H9 (cell line): ENCODE results near the gene FKBP10. TPM values are rescaled to one million over a fixed set of nuclear protein-coding genes. Genes with fewer than 3 reads are reported as not detected.

Source experiments
- DNase-seq: peaks from one replicate; pipeline ENCODE4 v3.0.0-alpha.2; 2017
- H2AFZ ChIP-seq: one replicate; pipeline ENCODE4 v1.6.1; 2013; ENCODE audit warnings: mild to moderate bottlenecking, low read length, control low read depth, moderate library complexity
- H2AK5ac ChIP-seq: 2 replicates; pipeline ENCODE4 v1.6.1; 2013; ENCODE audit warnings: low read length, control low read depth, mixed read lengths; ENCODE audit not compliant: insufficient read length
- H2BK120ac ChIP-seq: one replicate; pipeline ENCODE4 v1.6.1; 2013; ENCODE audit warnings: low read depth, mild to moderate bottlenecking, low read length, control low read depth, inconsistent platforms; ENCODE audit not compliant: poor library complexity, severe bottlenecking
- H2BK12ac ChIP-seq: 2 replicates; pipeline ENCODE4 v1.6.1; 2013; ENCODE audit warnings: low read length, control low read depth, mixed read lengths, low read depth; ENCODE audit not compliant: insufficient read length
- H2BK15ac ChIP-seq: 2 replicates; pipeline ENCODE4 v1.6.1; 2013; ENCODE audit warnings: low read depth, low read length, control low read depth
- H2BK20ac ChIP-seq: one replicate; pipeline ENCODE4 v1.6.1; 2013; ENCODE audit warnings: low read depth, mild to moderate bottlenecking, low read length, control low read depth, inconsistent platforms; ENCODE audit not compliant: poor library complexity, severe bottlenecking
- H2BK5ac ChIP-seq: 2 replicates; pipeline ENCODE4 v1.6.1; 2013; ENCODE audit warnings: low read length, control low read depth, mixed read lengths; ENCODE audit not compliant: insufficient read length
- H3K14ac ChIP-seq: 2 replicates; pipeline ENCODE4 v1.6.1; 2013; ENCODE audit warnings: low read length, control low read depth; ENCODE audit not compliant: insufficient read depth
- H3K18ac ChIP-seq: 2 replicates; pipeline ENCODE4 v1.6.1; 2013; ENCODE audit warnings: low read depth, mild to moderate bottlenecking, mixed read lengths, low read length, control low read depth; ENCODE audit not compliant: insufficient read length
- H3K23ac ChIP-seq: 2 replicates; pipeline ENCODE4 v1.6.1; 2013; ENCODE audit warnings: low read length, control low read depth, mixed read lengths, low read depth; ENCODE audit not compliant: insufficient read length
- H3K23me2 ChIP-seq: 2 replicates; pipeline ENCODE4 v1.6.1; 2013; ENCODE audit warnings: low read depth, mild to moderate bottlenecking, mixed read lengths, low read length, control low read depth; ENCODE audit not compliant: insufficient read length, poor library complexity, severe bottlenecking
- H3K27ac ChIP-seq: 2 replicates; pipeline ENCODE4 v1.5.1; 2013; ENCODE audit warnings: low read length, control low read depth, mixed read lengths, low read depth; ENCODE audit not compliant: insufficient read length
- H3K27me3 ChIP-seq: 2 replicates; pipeline ENCODE4 v1.6.1; 2013; ENCODE audit warnings: low read length, control low read depth, inconsistent platforms; ENCODE audit not compliant: insufficient read depth
- H3K4ac ChIP-seq: 2 replicates; pipeline ENCODE4 v1.6.1; 2013; ENCODE audit warnings: low read depth, mild to moderate bottlenecking, control low read depth, inconsistent platforms, low read length, moderate library complexity
- H3K4me1 ChIP-seq: 2 replicates; pipeline ENCODE4 v1.6.1; 2013; ENCODE audit warnings: low read length, control low read depth, inconsistent platforms; ENCODE audit not compliant: insufficient read depth
- H3K4me2 ChIP-seq: 2 replicates; pipeline ENCODE4 v1.6.1; 2013; ENCODE audit warnings: low read length, control low read depth, mixed read lengths; ENCODE audit not compliant: insufficient read length, insufficient read depth
- H3K56ac ChIP-seq: 2 replicates; pipeline ENCODE4 v1.6.1; 2013; ENCODE audit warnings: low read depth, mild to moderate bottlenecking, mixed read lengths, low read length, control low read depth; ENCODE audit not compliant: insufficient read length
- H3K79me1 ChIP-seq: 2 replicates; pipeline ENCODE4 v1.6.1; 2013; ENCODE audit warnings: low read depth, mild to moderate bottlenecking, moderate library complexity, low read length, control low read depth, inconsistent platforms; ENCODE audit not compliant: insufficient read depth, poor library complexity, severe bottlenecking
- H3K79me2 ChIP-seq: 2 replicates; pipeline ENCODE4 v1.6.1; 2013; ENCODE audit warnings: low read length, control low read depth, inconsistent platforms; ENCODE audit not compliant: insufficient read depth
- H3K9ac ChIP-seq: 2 replicates; pipeline ENCODE4 v1.6.1; 2013; ENCODE audit warnings: low read length, control low read depth, mixed read lengths; ENCODE audit not compliant: insufficient read length; ENCODE audit errors: extremely low read depth
- H3K9me3 ChIP-seq: one replicate; pipeline ENCODE4 v1.6.1; 2013; ENCODE audit warnings: low read depth, low read length, inconsistent platforms; ENCODE audit not compliant: control insufficient read depth
- H3T11ph ChIP-seq: one replicate; pipeline ENCODE4 v1.6.1; 2013; ENCODE audit warnings: mild to moderate bottlenecking, low read length, control low read depth, inconsistent platforms
- H4K20me1 ChIP-seq: one replicate; pipeline ENCODE4 v1.6.1; 2013; ENCODE audit not compliant: control insufficient read depth, insufficient read length, insufficient read depth
- H4K5ac ChIP-seq: 2 replicates; pipeline ENCODE4 v1.6.1; 2013; ENCODE audit warnings: low read depth, mild to moderate bottlenecking, mixed read lengths, low read length, control low read depth; ENCODE audit not compliant: insufficient read length
- H4K8ac ChIP-seq: replicated peaks from 2 replicates; pipeline ENCODE4 v1.6.1; 2013; ENCODE audit warnings: low read length, control low read depth, mixed read lengths, low read depth; ENCODE audit not compliant: insufficient read length
- H4K91ac ChIP-seq: 2 replicates; pipeline ENCODE4 v1.6.1; 2013; ENCODE audit warnings: low read depth, mild to moderate bottlenecking, moderate library complexity, mixed read lengths, low read length, control low read depth; ENCODE audit not compliant: insufficient read length
- H3K27ac Mint-ChIP-seq, 3 experiments: 2 replicates in 2 of 3; 3 replicates in 1 of 3; pipeline ENCODE4 v1.8.0; 2020 to 2021; ENCODE audit warnings: mixed read lengths in 3 of 3, mild to moderate bottlenecking in 1 of 3, moderate library complexity in 1 of 3
- H3K27me3 Mint-ChIP-seq: 2 replicates; pipeline ENCODE4 v1.8.0; 2021; ENCODE audit warnings: low read depth, mild to moderate bottlenecking, moderate library complexity, mixed read lengths
- H3K36me3 Mint-ChIP-seq, 3 experiments: 2 replicates in 2 of 3; 3 replicates in 1 of 3; pipeline ENCODE4 v1.8.0; 2020 to 2021; ENCODE audit warnings: low read depth in 3 of 3, mixed read lengths in 3 of 3; ENCODE audit not compliant: insufficient read depth in 1 of 3
- H3K4me1 Mint-ChIP-seq, 2 experiments: 2 replicates each; pipeline ENCODE4 v1.8.0; 2020; ENCODE audit warnings: mixed read lengths in 2 of 2
- H3K4me3 Mint-ChIP-seq, 2 experiments: 2 replicates in 1 of 2; 3 replicates in 1 of 2; pipeline ENCODE4 v1.8.0; 2020 to 2021; ENCODE audit warnings: mild to moderate bottlenecking in 2 of 2, mixed read lengths in 2 of 2, moderate library complexity in 1 of 2
- H3K9me3 Mint-ChIP-seq, 2 experiments: 2 replicates in 1 of 2; 3 replicates in 1 of 2; pipeline ENCODE4 v1.8.0; 2020; ENCODE audit warnings: mild to moderate bottlenecking in 2 of 2, mixed read lengths in 2 of 2, moderate library complexity in 1 of 2
- WGBS: extraction: QIAGEN DNeasy Blood & Tissue Kit; methylation state at CpG from one replicate; pipeline ENCODE4 v1.1.7; 2013; ENCODE audit warnings: missing lambda C conversion rate, low lambda C conversion rate, mixed read lengths; ENCODE audit not compliant: insufficient read length; ENCODE audit errors: extremely low coverage; 5-methylcytosine and 5-hydroxymethylcytosine counted together
- total RNA-seq: library from RNA; stranded (reverse); gene quantifications from 2 replicates; pipeline ENCODE4 v1.2.1, GENCODE V29; 2021
- TF ChIP-seq, protein P1 (sequence below): fragments of 200-600 bp; sonication (generic); conservative IDR thresholded peaks from 3 replicates; pipeline ENCODE4 v1.8.0; 2021; ENCODE audit warnings: antibody characterized with exemption, mild to moderate bottlenecking

Gene FKBP10
- total RNA-seq, 1 experiment from 2014 or later: 166 TPM

DNA sequence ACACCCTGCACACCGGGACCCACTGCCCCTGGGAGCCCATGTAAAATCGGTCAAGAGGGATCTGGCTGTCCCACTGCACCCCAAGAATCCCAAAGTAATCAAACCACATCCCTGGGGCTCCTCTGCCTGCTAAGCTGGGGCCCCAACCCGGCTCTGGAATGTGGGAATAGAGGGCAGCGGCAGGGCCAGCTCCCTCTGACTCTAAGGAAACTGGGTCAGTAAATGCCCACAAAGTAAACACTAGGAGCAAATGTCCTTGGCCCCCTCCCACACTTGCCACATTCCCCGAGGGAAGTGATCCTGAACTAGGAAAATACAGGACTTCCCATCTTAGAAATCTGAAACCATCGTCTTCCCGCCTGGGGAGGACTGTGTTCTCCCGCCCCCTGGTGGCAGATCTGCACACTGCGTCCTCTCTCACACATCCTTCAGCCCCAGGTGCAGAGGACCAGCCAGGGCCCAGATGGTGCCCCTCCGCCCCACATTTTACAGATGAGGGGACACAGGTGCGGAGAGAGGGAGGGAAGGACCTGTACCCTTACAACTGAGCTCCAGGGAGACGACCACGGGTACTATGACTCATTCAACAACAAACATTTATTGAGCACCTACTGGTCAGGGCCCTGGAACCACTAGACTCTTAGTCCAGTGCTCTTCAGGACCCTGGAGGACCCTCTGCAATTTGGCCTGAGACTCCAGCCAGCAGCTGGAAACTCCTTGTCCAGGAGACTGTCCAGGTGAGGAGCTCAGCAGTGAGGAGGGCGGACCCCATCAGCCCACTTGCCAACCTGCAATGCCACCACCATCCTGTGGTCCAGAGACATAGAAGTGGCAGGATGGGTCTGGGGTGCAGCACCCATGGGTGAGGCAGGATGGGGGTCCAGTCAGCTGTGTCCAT, 11.2 kb upstream of the FKBP10 start:
- no CpG with 5 or more reads among the region's 14 CpGs for whole genome bisulfite sequencing
- Histone ChIP-seq H2AFZ (no peak overlapping the region), H2BK20ac (no peak overlapping the region), H2BK15ac (no peak overlapping the region), H3K18ac (peak overlapping the region; percentile 46), H3K79me2 (no peaks in the 10 kb centered on the region), H3T11ph (no peak overlapping the region), H2BK120ac (no peak overlapping the region), H3K14ac (no peak overlapping the region; the same call in 1 of the 2 replicates), H4K8ac (no peak overlapping the region), H3K56ac (no peak overlapping the region), H3K4me2 (peak overlapping the region; percentile 18), H2BK12ac (no peak overlapping the region), H3K23ac (no peak overlapping the region), H3K79me1 (no peaks in the 10 kb centered on the region), H3K23me2 (no peaks in the 10 kb centered on the region), H3K4ac (no peak overlapping the region), H4K20me1 (no peaks in the 10 kb centered on the region), H4K5ac (no peak overlapping the region), H3K27ac (no peak overlapping the region), H2BK5ac (no peak overlapping the region), H3K4me1 (no peaks in the 10 kb centered on the region; the same call in 1 of the 2 replicates), H4K91ac (no peak overlapping the region), H3K27me3 (no peaks in the 10 kb centered on the region), H2AK5ac (no peak overlapping the region), H3K9ac (no peak overlapping the region), H3K9me3 (no peaks in the 10 kb centered on the region)
- Mint-ChIP-seq H3K9me3 (no peaks in the 10 kb centered on the region), H3K27me3 (peaks cover 3% of the 10 kb centered on the region), H3K4me1 (peaks cover 22 to 26% of the 10 kb centered on the region in 2 experiments), H3K4me3 (peak overlapping the region; percentile 28 to 66), H3K36me3 (peaks cover 12 to 18% (median 16%) of the 10 kb centered on the region in 3 experiments; a peak in 6 of 7 replicates), H3K27ac (peak overlapping the region; percentile 83 to 91 (median 85); a peak in 4 of 7 replicates)
- peak; percentile 92 for DNase-seq
- TF ChIP-seq, protein P1, sequence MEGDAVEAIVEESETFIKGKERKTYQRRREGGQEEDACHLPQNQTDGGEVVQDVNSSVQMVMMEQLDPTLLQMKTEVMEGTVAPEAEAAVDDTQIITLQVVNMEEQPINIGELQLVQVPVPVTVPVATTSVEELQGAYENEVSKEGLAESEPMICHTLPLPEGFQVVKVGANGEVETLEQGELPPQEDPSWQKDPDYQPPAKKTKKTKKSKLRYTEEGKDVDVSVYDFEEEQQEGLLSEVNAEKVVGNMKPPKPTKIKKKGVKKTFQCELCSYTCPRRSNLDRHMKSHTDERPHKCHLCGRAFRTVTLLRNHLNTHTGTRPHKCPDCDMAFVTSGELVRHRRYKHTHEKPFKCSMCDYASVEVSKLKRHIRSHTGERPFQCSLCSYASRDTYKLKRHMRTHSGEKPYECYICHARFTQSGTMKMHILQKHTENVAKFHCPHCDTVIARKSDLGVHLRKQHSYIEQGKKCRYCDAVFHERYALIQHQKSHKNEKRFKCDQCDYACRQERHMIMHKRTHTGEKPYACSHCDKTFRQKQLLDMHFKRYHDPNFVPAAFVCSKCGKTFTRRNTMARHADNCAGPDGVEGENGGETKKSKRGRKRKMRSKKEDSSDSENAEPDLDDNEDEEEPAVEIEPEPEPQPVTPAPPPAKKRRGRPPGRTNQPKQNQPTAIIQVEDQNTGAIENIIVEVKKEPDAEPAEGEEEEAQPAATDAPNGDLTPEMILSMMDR: peak; percentile 98
